NT2/D1 (cell line): ENCODE results near the gene PGAM5.

ENCODE experiments used
- DNase-seq: peaks from one replicate; pipeline ENCODE4 v3.0.0-alpha.2; 2011; ENCODE audit warnings: low read depth, low spot score
- H3K27me3 ChIP-seq: 2 replicates; pipeline ENCODE4 v1.6.0; 2011; ENCODE audit warnings: mild to moderate bottlenecking; ENCODE audit not compliant: insufficient read length, insufficient read depth
- H3K36me3 ChIP-seq: 2 replicates; pipeline ENCODE4 v1.6.1; 2011; ENCODE audit warnings: mild to moderate bottlenecking, low read length, mixed read lengths; ENCODE audit not compliant: insufficient read depth, insufficient read length
- H3K4me1 ChIP-seq: 2 replicates; pipeline ENCODE4 v1.5.1; 2011; ENCODE audit not compliant: insufficient read depth, insufficient read length
- H3K4me3 ChIP-seq: 2 replicates; pipeline ENCODE4 v1.5.1; 2011; ENCODE audit warnings: low read depth; ENCODE audit not compliant: insufficient read length
- H3K9ac ChIP-seq: 2 replicates; pipeline ENCODE4 v1.6.0; 2011; ENCODE audit warnings: low read depth; ENCODE audit not compliant: insufficient read length
- H3K9me3 ChIP-seq: 2 replicates; pipeline ENCODE4 v1.5.1; 2011; ENCODE audit warnings: mild to moderate bottlenecking, low read length; ENCODE audit not compliant: insufficient read depth
- SUZ12 ChIP-seq: IDR thresholded peaks from 2 replicates; pipeline ENCODE4 v1.6.1; 2011; ENCODE audit not compliant: insufficient read length, insufficient read depth; ENCODE audit errors: extremely low read depth
- YY1 ChIP-seq: IDR thresholded peaks from 2 replicates; pipeline ENCODE4 v1.6.1; 2011; ENCODE audit not compliant: insufficient read length, insufficient read depth
- ZNF274 ChIP-seq: IDR thresholded peaks from 2 replicates; pipeline ENCODE4 v1.6.1; 2011; ENCODE audit warnings: mild to moderate bottlenecking, low read depth, low read length

PGAM5 gene

GRCh38 chr12:132771126-132771838 is 60.6 kb downstream of the PGAM5 start:
- TF ChIP-seq YY1 (no peak), ZNF274 (no peak), SUZ12 (no peak)
- no peak for DNase-seq
- H3K9me3 ChIP-seq = no peaks in the 10 kb centered on the region
- H3K9ac ChIP-seq = no peak overlapping the region
- no peaks in the 10 kb centered on the region for H3K27me3 ChIP-seq
- no peak overlapping the region for H3K4me3 ChIP-seq
- H3K4me1 ChIP-seq = peaks cover 5% of the 10 kb centered on the region
- H3K36me3 ChIP-seq = peaks cover 76% of the 10 kb centered on the region
